Measurements from ENCODE around the gene TMEM259.

DNA sequence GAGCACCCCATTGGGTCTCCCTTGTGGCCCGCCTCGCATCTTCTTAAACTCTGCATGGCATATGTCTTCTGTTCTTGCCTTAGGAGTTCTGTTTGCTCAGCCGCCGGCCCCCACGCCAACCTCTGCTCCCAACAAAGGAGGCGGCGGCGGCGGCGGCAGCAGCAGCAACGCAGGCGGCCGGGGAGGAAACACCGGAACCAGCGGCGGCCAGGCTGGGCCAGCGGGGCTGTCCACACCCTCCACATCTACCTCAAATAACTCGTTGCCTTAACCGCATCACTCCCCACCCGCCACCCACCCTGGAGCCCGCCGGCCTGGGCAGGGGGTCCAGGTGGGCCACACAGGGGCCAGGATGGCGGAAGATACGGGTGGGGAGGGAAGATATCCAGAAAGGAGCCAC, 49.1 kb downstream of the TMEM259 start:
- TF ChIP-seq, protein P1, sequence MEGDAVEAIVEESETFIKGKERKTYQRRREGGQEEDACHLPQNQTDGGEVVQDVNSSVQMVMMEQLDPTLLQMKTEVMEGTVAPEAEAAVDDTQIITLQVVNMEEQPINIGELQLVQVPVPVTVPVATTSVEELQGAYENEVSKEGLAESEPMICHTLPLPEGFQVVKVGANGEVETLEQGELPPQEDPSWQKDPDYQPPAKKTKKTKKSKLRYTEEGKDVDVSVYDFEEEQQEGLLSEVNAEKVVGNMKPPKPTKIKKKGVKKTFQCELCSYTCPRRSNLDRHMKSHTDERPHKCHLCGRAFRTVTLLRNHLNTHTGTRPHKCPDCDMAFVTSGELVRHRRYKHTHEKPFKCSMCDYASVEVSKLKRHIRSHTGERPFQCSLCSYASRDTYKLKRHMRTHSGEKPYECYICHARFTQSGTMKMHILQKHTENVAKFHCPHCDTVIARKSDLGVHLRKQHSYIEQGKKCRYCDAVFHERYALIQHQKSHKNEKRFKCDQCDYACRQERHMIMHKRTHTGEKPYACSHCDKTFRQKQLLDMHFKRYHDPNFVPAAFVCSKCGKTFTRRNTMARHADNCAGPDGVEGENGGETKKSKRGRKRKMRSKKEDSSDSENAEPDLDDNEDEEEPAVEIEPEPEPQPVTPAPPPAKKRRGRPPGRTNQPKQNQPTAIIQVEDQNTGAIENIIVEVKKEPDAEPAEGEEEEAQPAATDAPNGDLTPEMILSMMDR (IDR thresholded peaks at IDR 0.05): no peak
- no peak for TF ChIP-seq EZH2phosphoT487 (IDR thresholded peaks at IDR 0.05)

All from neural progenitor cell (in vitro differentiated cells).